K562 (cell line): ENCODE results near the gene VSTM2B. TPM values are rescaled to one million over a fixed set of nuclear protein-coding genes. Genes with fewer than 3 reads are reported as not detected.

Experiments
- FOXK2 ChIP-seq, 2 experiments: fragments of 450-650 bp; IDR thresholded peaks in 1 of 2; conservative IDR thresholded peaks in 1 of 2; 2 replicates each; pipeline ENCODE4 v1.6.1; 2016; ENCODE audit warnings: low read depth in 2 of 2, mild to moderate bottlenecking in 1 of 2
- HIVEP1 ChIP-seq: fragments of 250-450 bp; sonication (Bioruptor Pico); IDR thresholded peaks from 2 replicates; pipeline ENCODE4 v1.4.0; 2020; ENCODE audit warnings: mild to moderate bottlenecking
- KAT2B ChIP-seq: IDR thresholded peaks from one replicate; pipeline ENCODE4 v1.6.1; 2012; ENCODE audit warnings: low read depth, mild to moderate bottlenecking, control low read depth, inconsistent platforms, low read length, moderate library complexity
- L3MBTL2 ChIP-seq: fragments of 450-650 bp; IDR thresholded peaks from 2 replicates; pipeline ENCODE4 v1.6.1; 2016; ENCODE audit warnings: mild to moderate bottlenecking, moderate library complexity
- MECOM ChIP-seq: fragments of 250-450 bp; sonication (Bioruptor Pico); IDR thresholded peaks from 2 replicates; pipeline ENCODE4 v1.8.0; 2022; ENCODE audit warnings: inconsistent platforms
- NRF1 ChIP-seq, 2 experiments: fragments of 450-650 bp; IDR thresholded peaks in 1 of 2; conservative IDR thresholded peaks in 1 of 2; 2 replicates each; pipeline ENCODE4 v1.6.1; 2014; ENCODE audit warnings: mild to moderate bottlenecking in 2 of 2
- PHF21A ChIP-seq: fragments of 450-650 bp; IDR thresholded peaks from 2 replicates; pipeline ENCODE4 v1.6.1; 2017; ENCODE audit warnings: low read depth, borderline replicate concordance
- PML ChIP-seq: IDR thresholded peaks from 2 replicates; pipeline ENCODE4 v1.6.1; 2012; ENCODE audit warnings: low read length, inconsistent platforms
- POLR2AphosphoS5 ChIP-seq: IDR thresholded peaks from 2 replicates; pipeline ENCODE4 v1.6.1; 2011; ENCODE audit warnings: mild to moderate bottlenecking, low read depth, low read length, moderate library complexity; ENCODE audit not compliant: control insufficient read depth, insufficient read depth
- POU5F1 ChIP-seq: fragments of 150-350 bp; IDR thresholded peaks from 2 replicates; pipeline ENCODE4 v1.6.1; 2014; ENCODE audit warnings: borderline replicate concordance, low read length, low read depth, mild to moderate bottlenecking; ENCODE audit not compliant: partially characterized antibody
- SAP30 ChIP-seq: fragments of 200-600 bp; sonication (generic); IDR thresholded peaks from 2 replicates; pipeline ENCODE4 v1.6.1; 2012; ENCODE audit warnings: borderline replicate concordance, low read depth, mild to moderate bottlenecking, moderate library complexity, low read length, control low read depth, inconsistent platforms; ENCODE audit not compliant: insufficient read depth, poor library complexity, severe bottlenecking
- TCF7L2 ChIP-seq: fragments of 150-350 bp; IDR thresholded peaks from 2 replicates; pipeline ENCODE4 v1.6.1; 2016; ENCODE audit warnings: low read depth, mild to moderate bottlenecking, low read length, moderate library complexity
- ZNF354B ChIP-seq: fragments of 250-450 bp; sonication (Bioruptor Pico); IDR thresholded peaks from 2 replicates; pipeline ENCODE4 v1.4.0; 2020
- polyA plus RNA-seq, 8 experiments: library from polyadenylated mRNA; depleted of rRNA in 4 of 8; stranded (reverse) in 5 of 8; unstranded in 3 of 8; fragments of >200 nt; fragmentation: Nextera tagmentation in 2 of 8; fragmentation: Illumina TruSeq in 1 of 8; extraction: Ambion mirVana in 2 of 8; extraction: Trizol in 1 of 8; gene quantifications; 2 replicates each; pipeline versions ENCODE4 v1.2.1 to v1.2.3, GENCODE V29; 2011 to 2014; ENCODE audit warnings: inconsistent platforms in 1 of 8, missing spikeins in 1 of 8
- total RNA-seq, 7 experiments: library from RNA; depleted of rRNA in 6 of 7; stranded (reverse); fragments of >200 nt in 6 of 7; fragmentation: Illumina TruSeq in 2 of 7; extraction: Trizol in 2 of 7; gene quantifications; 2 replicates each; pipeline versions ENCODE4 v1.2.1 to v1.2.3, GENCODE V29; 2011 to 2021; ENCODE audit warnings: low replicate concordance in 1 of 7
- TF ChIP-seq, protein P1 (sequence below): sonication (generic); formaldehyde crosslinking; IDR thresholded peaks from 2 replicates; pipeline ENCODE4 v1.8.0; 2023; ENCODE audit warnings: missing genetic modification reagents, mild to moderate bottlenecking, borderline replicate concordance
- TF ChIP-seq, protein P2 (sequence below): sonication (generic); formaldehyde crosslinking; IDR thresholded peaks from 2 replicates; pipeline ENCODE4 v1.8.1; 2023; ENCODE audit warnings: mild to moderate bottlenecking, missing genetic modification reagents

The VSTM2B gene
- total and polyA plus RNA-seq, 9 of the 15 experiments (the other 6 are each of a cell fraction or from before 2014, with no cell fraction given) = not detected

DNA sequence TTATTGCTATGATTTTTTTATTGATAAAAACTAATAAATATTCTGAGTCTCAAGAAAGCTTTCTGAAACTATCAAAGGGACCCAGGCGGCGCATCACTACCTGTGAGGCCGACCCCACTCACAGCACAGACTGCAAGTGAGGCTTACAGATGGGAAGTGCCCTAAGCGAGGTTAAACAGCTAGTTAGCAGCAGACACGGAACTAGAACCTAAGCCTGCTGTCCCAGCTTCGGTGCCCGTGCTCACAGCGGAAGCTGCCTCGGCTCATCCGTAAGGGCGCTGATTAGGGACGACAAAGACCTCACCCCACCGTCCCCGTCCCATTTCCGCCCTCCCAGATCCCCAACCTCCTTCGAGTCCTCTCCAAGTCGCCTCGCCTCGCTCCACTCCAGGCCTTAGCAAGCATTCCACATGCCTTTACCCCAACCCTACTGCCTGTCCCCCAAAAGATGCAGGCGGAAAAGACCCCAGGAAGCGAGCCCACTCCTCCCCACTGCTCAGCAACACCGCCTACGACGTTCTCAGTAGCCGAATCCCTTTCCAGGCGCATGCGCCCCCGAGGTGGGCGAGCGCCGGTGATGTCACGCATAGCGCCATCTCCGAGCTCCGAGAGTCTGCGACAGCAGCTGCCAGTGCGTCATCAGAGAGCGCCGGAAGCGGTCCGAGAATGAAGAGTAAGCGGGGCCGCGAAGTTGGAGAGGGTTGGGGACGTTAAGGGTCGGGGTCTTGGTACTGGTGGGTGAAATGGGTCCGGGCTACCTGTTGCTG is 80.0 kb downstream of the VSTM2B start, which contains the start of gene POP4 (continued):
- TF ChIP-seq, protein P1, sequence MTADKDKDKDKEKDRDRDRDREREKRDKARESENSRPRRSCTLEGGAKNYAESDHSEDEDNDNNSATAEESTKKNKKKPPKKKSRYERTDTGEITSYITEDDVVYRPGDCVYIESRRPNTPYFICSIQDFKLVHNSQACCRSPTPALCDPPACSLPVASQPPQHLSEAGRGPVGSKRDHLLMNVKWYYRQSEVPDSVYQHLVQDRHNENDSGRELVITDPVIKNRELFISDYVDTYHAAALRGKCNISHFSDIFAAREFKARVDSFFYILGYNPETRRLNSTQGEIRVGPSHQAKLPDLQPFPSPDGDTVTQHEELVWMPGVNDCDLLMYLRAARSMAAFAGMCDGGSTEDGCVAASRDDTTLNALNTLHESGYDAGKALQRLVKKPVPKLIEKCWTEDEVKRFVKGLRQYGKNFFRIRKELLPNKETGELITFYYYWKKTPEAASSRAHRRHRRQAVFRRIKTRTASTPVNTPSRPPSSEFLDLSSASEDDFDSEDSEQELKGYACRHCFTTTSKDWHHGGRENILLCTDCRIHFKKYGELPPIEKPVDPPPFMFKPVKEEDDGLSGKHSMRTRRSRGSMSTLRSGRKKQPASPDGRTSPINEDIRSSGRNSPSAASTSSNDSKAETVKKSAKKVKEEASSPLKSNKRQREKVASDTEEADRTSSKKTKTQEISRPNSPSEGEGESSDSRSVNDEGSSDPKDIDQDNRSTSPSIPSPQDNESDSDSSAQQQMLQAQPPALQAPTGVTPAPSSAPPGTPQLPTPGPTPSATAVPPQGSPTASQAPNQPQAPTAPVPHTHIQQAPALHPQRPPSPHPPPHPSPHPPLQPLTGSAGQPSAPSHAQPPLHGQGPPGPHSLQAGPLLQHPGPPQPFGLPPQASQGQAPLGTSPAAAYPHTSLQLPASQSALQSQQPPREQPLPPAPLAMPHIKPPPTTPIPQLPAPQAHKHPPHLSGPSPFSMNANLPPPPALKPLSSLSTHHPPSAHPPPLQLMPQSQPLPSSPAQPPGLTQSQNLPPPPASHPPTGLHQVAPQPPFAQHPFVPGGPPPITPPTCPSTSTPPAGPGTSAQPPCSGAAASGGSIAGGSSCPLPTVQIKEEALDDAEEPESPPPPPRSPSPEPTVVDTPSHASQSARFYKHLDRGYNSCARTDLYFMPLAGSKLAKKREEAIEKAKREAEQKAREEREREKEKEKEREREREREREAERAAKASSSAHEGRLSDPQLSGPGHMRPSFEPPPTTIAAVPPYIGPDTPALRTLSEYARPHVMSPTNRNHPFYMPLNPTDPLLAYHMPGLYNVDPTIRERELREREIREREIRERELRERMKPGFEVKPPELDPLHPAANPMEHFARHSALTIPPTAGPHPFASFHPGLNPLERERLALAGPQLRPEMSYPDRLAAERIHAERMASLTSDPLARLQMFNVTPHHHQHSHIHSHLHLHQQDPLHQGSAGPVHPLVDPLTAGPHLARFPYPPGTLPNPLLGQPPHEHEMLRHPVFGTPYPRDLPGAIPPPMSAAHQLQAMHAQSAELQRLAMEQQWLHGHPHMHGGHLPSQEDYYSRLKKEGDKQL (CRISPR knock-in tag) = no peak
- no peak for TF ChIP-seq HIVEP1
- peak; percentile 79 for TF ChIP-seq SAP30
- TF ChIP-seq PML = peak; percentile 87
- no peak for TF ChIP-seq TCF7L2
- peak; percentile 97 to 98 for TF ChIP-seq NRF1 (conservative IDR thresholded peaks at IDR 0.05 in 1 of 2, IDR thresholded peaks at IDR 0.05 in 1 of 2)
- TF ChIP-seq POLR2AphosphoS5 = peak; percentile 96
- no peak for TF ChIP-seq ZNF354B (CRISPR knock-in tag)
- TF ChIP-seq FOXK2 (conservative IDR thresholded peaks at IDR 0.05 in 1 of 2, IDR thresholded peaks at IDR 0.05 in 1 of 2; ENCODE audit: low read depth in 2 of 2) = peak; percentile 91 to 96
- TF ChIP-seq MECOM (CRISPR knock-in tag) = no peak
- TF ChIP-seq L3MBTL2 = peak; percentile 39; the same call in 1 of the 2 replicates
- TF ChIP-seq PHF21A = no peak
- no peak for TF ChIP-seq KAT2B
- TF ChIP-seq, protein P2, sequence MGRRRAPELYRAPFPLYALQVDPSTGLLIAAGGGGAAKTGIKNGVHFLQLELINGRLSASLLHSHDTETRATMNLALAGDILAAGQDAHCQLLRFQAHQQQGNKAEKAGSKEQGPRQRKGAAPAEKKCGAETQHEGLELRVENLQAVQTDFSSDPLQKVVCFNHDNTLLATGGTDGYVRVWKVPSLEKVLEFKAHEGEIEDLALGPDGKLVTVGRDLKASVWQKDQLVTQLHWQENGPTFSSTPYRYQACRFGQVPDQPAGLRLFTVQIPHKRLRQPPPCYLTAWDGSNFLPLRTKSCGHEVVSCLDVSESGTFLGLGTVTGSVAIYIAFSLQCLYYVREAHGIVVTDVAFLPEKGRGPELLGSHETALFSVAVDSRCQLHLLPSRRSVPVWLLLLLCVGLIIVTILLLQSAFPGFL = peak; percentile 82; the same call in 1 of the 2 replicates
- peak; percentile 80 for TF ChIP-seq POU5F1
